Measurements from ENCODE around the gene SPG7. TPM values are rescaled to one million over a fixed set of nuclear protein-coding genes. Genes with fewer than 3 reads are reported as not detected.
A peak's percentile ranks its signal among the peaks of the same experiment; 100 is the strongest.

The SPG7 gene
- total RNA-seq, 1 experiment from 2014 or later: 118 TPM

DNA sequence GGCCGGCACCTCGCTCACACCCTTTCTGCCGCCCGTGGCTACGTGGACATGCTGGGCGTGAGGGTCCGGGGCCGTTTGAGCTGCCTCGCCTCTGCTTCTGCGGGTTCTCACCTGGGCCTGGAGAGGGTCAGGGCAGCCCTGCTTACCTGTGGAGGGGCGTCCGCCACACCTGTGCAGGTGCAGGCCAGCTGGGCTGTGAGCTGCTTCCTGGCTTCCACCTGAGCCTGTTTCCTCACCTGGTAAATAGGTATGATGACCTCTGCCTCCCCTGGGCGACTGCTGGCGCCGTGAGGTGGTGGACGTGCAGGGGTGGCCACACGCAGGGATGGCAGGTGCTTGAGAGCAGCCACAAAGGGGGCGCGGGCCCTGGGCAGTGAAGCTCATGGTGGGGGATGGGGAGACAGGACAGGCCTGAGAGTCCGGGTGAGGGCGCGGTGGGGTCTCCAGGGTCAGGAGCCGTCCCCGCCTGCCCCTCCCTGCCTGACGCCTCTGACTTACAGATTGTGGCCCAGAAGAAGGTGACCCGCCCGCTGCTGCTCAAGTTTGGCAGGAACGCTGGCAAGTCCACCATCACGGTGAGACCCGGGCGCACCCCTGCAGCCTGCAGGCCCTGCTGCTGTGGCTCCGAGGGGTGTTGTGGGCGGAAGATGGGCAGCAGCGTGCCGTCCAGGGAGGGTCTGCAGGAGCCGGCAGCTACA is 75.1 kb downstream of the SPG7 start:
- intact Hi-C loops (cut with micrococcal nuclease; ENCODE audit: unreplicated experiment): no loop called here
- in situ Hi-C loops (cut with HindIII; ENCODE audit: low pct_unique_long_range_greater_than_20kb, low sequenced_read_pairs): no loop called here
- TF ChIP-seq TCF7L2 (IDR thresholded peaks at IDR 0.05; ENCODE audit: low read depth, low read length) (no peak), SIN3A (IDR thresholded peaks at IDR 0.05; ENCODE audit: borderline replicate concordance, insufficient read depth, low read depth, low read length) (no peak), POLR2AphosphoS5 (IDR thresholded peaks at IDR 0.05; ENCODE audit: low read depth, low read length) (no peak)
- TF ChIP-seq, protein P1, sequence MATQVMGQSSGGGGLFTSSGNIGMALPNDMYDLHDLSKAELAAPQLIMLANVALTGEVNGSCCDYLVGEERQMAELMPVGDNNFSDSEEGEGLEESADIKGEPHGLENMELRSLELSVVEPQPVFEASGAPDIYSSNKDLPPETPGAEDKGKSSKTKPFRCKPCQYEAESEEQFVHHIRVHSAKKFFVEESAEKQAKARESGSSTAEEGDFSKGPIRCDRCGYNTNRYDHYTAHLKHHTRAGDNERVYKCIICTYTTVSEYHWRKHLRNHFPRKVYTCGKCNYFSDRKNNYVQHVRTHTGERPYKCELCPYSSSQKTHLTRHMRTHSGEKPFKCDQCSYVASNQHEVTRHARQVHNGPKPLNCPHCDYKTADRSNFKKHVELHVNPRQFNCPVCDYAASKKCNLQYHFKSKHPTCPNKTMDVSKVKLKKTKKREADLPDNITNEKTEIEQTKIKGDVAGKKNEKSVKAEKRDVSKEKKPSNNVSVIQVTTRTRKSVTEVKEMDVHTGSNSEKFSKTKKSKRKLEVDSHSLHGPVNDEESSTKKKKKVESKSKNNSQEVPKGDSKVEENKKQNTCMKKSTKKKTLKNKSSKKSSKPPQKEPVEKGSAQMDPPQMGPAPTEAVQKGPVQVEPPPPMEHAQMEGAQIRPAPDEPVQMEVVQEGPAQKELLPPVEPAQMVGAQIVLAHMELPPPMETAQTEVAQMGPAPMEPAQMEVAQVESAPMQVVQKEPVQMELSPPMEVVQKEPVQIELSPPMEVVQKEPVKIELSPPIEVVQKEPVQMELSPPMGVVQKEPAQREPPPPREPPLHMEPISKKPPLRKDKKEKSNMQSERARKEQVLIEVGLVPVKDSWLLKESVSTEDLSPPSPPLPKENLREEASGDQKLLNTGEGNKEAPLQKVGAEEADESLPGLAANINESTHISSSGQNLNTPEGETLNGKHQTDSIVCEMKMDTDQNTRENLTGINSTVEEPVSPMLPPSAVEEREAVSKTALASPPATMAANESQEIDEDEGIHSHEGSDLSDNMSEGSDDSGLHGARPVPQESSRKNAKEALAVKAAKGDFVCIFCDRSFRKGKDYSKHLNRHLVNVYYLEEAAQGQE (IDR thresholded peaks at IDR 0.05; ENCODE audit: insufficient read depth in 1 of 2, low read depth in 2 of 2, low read length in 1 of 2): no peak
- TF ChIP-seq, protein P2, sequence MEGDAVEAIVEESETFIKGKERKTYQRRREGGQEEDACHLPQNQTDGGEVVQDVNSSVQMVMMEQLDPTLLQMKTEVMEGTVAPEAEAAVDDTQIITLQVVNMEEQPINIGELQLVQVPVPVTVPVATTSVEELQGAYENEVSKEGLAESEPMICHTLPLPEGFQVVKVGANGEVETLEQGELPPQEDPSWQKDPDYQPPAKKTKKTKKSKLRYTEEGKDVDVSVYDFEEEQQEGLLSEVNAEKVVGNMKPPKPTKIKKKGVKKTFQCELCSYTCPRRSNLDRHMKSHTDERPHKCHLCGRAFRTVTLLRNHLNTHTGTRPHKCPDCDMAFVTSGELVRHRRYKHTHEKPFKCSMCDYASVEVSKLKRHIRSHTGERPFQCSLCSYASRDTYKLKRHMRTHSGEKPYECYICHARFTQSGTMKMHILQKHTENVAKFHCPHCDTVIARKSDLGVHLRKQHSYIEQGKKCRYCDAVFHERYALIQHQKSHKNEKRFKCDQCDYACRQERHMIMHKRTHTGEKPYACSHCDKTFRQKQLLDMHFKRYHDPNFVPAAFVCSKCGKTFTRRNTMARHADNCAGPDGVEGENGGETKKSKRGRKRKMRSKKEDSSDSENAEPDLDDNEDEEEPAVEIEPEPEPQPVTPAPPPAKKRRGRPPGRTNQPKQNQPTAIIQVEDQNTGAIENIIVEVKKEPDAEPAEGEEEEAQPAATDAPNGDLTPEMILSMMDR (IDR thresholded peaks at IDR 0.05): no peak
- Histone ChIP-seq H3K4me1 (ENCODE audit: control insufficient read depth, insufficient read depth, low read length) (peaks cover 11% of the 10 kb centered on the region), H3K4me3 (ENCODE audit: low read depth in 2 of 2, low read length in 2 of 2) (no peak overlapping the region), H3K27ac (ENCODE audit: low read length) (no peak overlapping the region), H3K9me3 (ENCODE audit: control insufficient read depth, insufficient read depth, low read depth, low read length) (no peaks in the 10 kb centered on the region), H3K27me3 (ENCODE audit: control insufficient read depth, insufficient read depth, low read length) (no peaks in the 10 kb centered on the region), H3K36me3 (ENCODE audit: control insufficient read depth, insufficient read depth, low read length) (no peaks in the 10 kb centered on the region)
- POLR2A ChIA-PET: no interaction called here
- no peak for ATAC-seq
- no TSS peak for BruUV-seq (replicated peaks)
- DNase-seq (ENCODE audit: low read depth, low spot score): no peak
- CTCF ChIA-PET: no interaction called here

DNA sequence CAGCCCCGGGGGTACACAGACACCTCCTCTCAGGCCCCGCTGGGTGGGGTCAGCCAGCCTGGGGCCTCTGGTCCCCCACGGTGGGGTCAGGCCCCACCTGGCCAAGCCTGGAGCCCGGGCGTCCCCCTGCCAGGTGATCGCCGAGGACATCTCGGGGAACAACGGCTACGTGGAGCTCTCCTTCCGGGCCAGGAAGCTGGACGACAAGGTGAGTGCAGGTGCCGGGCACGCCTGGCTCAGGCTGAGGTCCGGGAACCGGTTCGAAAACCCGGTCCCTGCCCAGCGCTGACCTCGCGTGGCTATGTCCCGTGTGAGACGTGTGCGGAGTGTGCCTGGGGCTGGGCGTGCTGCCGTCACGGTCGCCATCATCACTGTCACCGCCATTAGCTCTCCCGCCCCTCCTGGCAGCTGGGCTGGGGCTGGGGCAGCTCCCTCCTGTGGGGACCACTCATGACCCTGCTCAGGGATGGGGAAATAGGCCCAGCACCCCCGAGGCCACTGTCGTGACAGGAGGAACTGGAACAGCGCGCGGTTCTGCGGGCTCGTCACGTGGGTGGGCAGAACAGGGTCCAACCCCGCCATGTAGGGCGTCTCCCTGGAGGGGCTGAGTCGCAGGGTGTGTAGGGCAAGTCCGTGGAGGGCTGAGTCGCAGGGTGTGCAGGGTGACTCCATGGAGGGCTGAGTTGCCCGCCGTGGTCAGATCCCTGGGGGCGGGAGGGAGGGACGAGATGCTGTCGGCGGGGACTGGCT is 75.9 kb downstream of the SPG7 start:
- ChIA-PET CTCF (no interaction called here), POLR2A (no interaction called here)
- no TSS peak for BruUV-seq (replicated peaks)
- Histone ChIP-seq H3K27me3 (ENCODE audit: control insufficient read depth, insufficient read depth, low read length) (no peaks in the 10 kb centered on the region), H3K36me3 (ENCODE audit: control insufficient read depth, insufficient read depth, low read length) (no peaks in the 10 kb centered on the region), H3K9me3 (ENCODE audit: control insufficient read depth, insufficient read depth, low read depth, low read length) (no peaks in the 10 kb centered on the region), H3K4me1 (ENCODE audit: control insufficient read depth, insufficient read depth, low read length) (peaks cover 11% of the 10 kb centered on the region), H3K4me3 (ENCODE audit: low read depth in 2 of 2, low read length in 2 of 2) (no peak overlapping the region), H3K27ac (ENCODE audit: low read length) (no peak overlapping the region)
- no peak for TF ChIP-seq SIN3A (IDR thresholded peaks at IDR 0.05; ENCODE audit: borderline replicate concordance, insufficient read depth, low read depth, low read length)
- TF ChIP-seq, protein P2 (IDR thresholded peaks at IDR 0.05): no peak
- TF ChIP-seq TCF7L2 (IDR thresholded peaks at IDR 0.05; ENCODE audit: low read depth, low read length): no peak
- TF ChIP-seq POLR2AphosphoS5 (IDR thresholded peaks at IDR 0.05; ENCODE audit: low read depth, low read length): no peak
- TF ChIP-seq, protein P1 (IDR thresholded peaks at IDR 0.05; ENCODE audit: insufficient read depth in 1 of 2, low read depth in 2 of 2, low read length in 1 of 2): no peak
- ATAC-seq: peak; percentile 23
- in situ Hi-C loops (cut with HindIII; ENCODE audit: low pct_unique_long_range_greater_than_20kb, low sequenced_read_pairs): no loop called here
- DNase-seq (ENCODE audit: low read depth, low spot score): no peak
- intact Hi-C loops (cut with micrococcal nuclease; ENCODE audit: unreplicated experiment): no loop called here
